Activated T-cell treated with anti-CD3 and anti-CD28 coated beads for 4 hours (primary cell): ENCODE results near the gene TNFRSF6B.
"Not testable (repeated sequence)": the region's sequence is repeated elsewhere in the genome, so short reads cannot be mapped to it uniquely, and the experiment has no call there.

Experiments
- DNase-seq: peaks from one replicate; pipeline ENCODE4 v3.0.0-alpha.2; 2020

Gene TNFRSF6B

DNA sequence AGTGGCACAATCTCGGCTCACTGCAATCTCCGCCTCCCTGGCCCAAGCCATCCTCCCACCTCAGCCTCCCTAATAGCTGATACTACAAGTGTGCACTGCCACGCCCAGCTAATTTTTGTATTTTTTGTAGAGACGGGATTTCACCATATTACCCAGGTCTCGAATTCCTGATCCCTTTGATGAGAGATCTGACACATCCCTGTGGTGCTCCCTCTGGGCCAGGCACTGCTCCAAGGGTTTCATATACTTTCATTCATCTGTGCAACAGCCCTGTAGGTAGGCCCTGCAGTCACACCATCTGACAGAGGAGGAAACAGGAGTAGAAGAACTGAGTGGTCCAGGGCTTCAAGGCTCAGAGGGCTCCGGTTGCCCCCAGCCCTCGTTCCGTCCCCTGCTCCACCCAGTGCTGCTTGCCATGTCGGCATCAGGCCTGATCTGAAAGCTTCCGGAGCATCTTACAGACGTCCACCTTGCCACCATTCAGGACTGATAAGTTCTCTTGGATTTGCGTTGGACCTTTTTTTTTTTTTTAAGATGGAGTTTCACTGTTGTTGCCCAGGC lies 14.7 kb downstream of the TNFRSF6B start:
- no peak for DNase-seq

DNA sequence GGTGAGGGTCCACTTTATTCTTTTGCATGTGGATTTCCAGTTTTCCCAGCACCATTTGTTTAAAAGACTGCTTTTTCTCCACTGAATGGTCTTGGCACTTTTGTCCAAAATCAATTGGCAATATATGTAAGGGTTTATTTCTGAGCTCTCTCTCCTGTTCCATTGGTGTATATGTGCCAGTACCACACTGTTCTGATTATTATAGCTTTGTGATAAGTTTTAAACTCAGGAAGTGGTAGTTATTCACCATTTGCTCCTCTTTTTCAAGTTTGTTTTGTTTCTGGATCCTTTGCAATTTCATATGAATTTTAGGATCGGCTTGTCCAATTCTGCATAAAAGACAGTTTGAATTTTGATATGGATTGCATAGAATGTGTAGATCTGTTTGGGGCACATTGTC lies 15.7 kb downstream of the TNFRSF6B start:
- DNase-seq = no peak

DNA sequence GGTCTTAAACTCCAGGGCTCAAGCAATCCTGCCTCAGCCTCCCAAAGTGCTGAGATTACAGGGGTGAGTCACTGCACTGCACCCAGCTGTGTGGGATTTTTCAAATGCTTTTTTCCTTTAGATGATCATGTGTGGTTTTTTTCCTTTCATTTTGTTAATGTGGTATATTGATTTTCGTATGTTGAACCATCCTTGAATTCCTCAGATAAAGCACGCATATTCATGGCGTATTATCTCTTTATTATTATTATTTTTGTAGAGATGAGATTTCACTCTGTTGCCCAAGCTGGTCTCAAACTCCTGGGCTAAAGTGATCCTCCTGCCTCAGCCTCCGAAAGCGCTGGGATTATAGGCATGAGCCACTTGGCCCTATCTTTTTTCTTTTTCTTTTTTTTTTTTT lies 18.4 kb downstream of the TNFRSF6B start:
- no peak for DNase-seq

DNA sequence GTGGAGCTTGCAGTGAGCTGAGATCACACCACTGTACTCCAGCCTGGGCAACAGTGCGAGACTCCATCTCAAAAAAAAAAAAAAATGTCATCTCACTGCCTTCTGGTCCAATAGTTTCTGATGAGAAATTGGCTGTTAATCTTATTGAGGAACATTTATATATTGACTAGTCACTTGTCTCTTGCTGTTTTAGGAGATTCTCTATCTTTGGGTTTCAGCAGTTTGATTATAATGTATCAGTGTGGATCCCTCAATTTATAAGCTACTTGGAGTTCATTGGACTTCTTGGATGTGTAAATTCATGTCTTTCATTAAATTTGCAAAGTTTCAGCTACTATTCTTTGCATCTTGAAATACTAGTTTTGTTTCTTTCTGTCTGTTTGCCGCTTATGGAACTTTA lies 22.5 kb downstream of the TNFRSF6B start:
- no peak for DNase-seq

DNA sequence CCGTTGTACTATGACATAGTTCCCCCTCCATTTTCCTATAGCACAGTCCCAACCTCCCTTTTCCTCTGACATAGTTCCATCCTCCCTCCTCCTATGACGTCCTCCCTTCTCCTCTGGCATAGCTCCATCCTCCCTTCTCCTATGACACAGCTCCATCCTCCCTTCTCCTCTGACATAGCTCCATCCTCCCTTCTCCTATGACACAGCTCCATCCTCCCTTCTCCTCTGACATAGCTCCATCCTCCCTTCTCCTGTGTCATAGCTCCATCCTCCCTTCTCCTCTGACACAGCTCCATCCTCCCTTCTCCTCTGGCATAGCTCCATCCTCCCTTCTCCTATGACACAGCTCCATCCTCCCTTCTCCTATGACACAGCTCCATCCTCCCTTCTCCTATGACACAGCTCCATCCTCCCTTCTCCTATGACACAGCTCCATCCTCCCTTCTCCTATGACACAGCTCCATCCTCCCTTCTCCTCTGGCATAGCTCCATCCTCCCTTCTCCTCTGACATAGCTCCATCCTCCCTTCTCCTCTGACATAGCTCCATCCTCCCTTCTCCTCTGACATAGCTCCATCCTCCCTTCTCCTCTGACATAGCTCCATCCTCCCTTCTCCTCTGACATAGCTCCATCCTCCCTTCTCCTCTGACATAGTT lies 26.6 kb downstream of the TNFRSF6B start:
- not testable (repeated sequence) for DNase-seq

GRCh38 chr20:63730189-63730733 lies 33.8 kb downstream of the TNFRSF6B start:
- not testable (repeated sequence) for DNase-seq

DNA sequence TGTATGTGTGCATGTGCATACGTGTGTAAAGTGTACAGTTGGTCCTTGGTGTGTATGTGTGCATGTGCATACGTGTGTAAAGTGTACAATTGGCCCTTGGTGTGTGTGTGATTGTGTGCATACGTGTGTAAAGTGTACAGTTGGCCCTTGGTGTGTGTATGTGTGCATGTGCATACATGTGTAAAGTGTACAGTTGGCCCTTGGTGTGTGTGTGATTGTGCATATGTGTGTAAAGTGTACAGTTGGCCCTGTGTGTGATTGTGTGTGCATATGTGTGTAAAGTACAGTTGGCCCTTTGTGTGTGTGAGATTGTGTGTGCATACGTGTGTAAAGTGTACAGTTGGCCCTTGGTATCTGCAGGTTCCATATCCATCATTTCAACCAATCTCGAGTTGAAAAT lies 35.0 kb downstream of the TNFRSF6B start:
- no peak for DNase-seq

GRCh38 chr20:63732118-63733095 lies 36.0 kb downstream of the TNFRSF6B start:
- DNase-seq = no peak

- DNase-seq = no peak
These were observed 36.7 kb downstream of the TNFRSF6B start for GRCh38 chr20:63733117-63733516.

- DNase-seq = no peak
These were observed 37.2 kb downstream of the TNFRSF6B start for GRCh38 chr20:63733579-63734081.

GRCh38 chr20:63734111-63734945 lies 37.9 kb downstream of the TNFRSF6B start:
- DNase-seq = no peak

GRCh38 chr20:63734946-63735858 lies 38.8 kb downstream of the TNFRSF6B start:
- DNase-seq = no peak

DNA sequence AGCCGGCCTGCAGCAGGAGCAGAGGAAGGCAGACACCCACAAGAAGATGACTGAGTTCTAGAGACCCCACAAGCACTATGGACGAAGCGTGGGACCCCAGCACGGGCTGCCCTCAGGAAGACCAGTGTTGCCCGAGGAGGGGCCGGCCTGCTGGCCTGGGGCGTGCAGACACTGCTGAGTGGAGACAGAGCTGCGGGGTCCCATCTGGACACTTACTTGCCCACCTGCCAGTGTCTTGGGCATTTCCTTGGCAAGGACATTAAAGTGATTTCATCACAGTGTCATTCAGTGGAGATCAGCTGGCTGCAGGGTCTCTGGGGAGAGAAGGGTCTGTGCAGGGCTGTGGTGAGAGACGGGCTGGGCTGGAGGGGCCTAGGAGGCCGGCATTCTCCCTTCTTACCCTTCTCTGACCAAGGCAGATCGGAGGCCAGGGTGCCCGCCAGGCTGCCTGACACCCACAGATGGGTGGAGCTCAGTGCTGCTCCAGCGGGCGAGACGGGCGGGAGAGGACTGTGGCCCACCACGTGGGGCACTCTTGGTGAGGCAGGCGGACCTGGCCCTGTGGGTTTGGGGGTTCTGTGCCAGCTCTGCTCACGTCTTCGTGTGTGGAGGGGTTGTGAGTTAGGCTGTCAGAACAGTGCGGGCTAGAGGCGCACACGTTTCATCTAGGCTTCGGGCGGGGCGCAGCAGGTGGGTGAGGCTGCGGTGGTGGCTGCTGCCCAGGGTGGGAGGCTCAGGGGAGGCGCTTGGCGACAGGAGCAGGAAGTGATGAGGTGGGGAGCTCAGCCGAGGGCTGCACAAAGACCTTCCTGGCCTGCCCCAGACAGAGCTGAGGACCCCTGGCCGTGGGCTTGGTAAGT lies 39.6 kb downstream of the TNFRSF6B start, which contains the start of gene LIME1:
TSS of gene LIME1 (plus strand) at position 806 of the 860 bp plus-strand sequence. CDS start 886 bp downstream, outside the sequence.
- DNase-seq = peak; percentile 61

GRCh38 chr20:63736893-63737694 lies 40.6 kb downstream of the TNFRSF6B start:
- DNase-seq = no peak

GRCh38 chr20:63737695-63737944 lies 41.2 kb downstream of the TNFRSF6B start:
- no peak for DNase-seq

- no peak for DNase-seq
These were observed 41.7 kb downstream of the TNFRSF6B start for GRCh38 chr20:63737945-63738686.

GRCh38 chr20:63738687-63739129 lies 42.3 kb downstream of the TNFRSF6B start:
- no peak for DNase-seq
